Neuron (in vitro differentiated cells): ENCODE measurements around the gene MLN.

Experiments used
- H2AFZ ChIP-seq: one replicate; pipeline ENCODE4 v1.6.1; 2013; ENCODE audit warnings: low read depth, mild to moderate bottlenecking, inconsistent platforms, low read length, moderate library complexity
- H3K27me3 ChIP-seq: one replicate; pipeline ENCODE4 v1.6.1; 2013; ENCODE audit warnings: low read length; ENCODE audit not compliant: insufficient read depth
- H3K36me3 ChIP-seq: one replicate; pipeline ENCODE4 v1.6.1; 2013; ENCODE audit warnings: low read length; ENCODE audit not compliant: insufficient read depth
- H3K4me1 ChIP-seq: one replicate; pipeline ENCODE4 v1.6.1; 2013; ENCODE audit warnings: low read length; ENCODE audit not compliant: insufficient read depth
- H3K4me3 ChIP-seq: 2 replicates; pipeline ENCODE4 v1.5.1; 2013; ENCODE audit warnings: mild to moderate bottlenecking, low read length, moderate library complexity
- H3K9me3 ChIP-seq: one replicate; pipeline ENCODE4 v1.6.1; 2013; ENCODE audit warnings: low read length

The MLN gene

DNA sequence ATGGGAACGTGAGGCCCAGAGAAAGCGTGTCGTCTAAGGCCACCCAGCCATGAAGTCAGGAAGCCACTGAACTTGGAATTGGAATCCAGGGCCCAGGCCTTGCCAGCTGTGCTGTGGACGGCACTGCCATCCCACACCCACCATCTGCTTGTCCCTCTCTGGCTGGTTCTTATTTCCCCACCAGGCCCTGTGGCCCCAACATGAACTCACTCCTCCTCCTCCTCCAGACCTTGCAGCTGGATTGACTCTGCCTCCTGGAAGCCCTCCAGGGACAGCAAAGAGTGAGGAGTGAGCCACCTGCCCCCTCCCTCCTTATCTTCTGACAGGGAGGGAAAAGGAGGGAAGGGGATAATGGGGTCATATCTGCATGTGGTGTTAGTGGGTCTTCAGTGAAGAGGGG is 41.1 kb downstream of the MLN start:
- Histone ChIP-seq H2AFZ (no peak overlapping the region), H3K36me3 (no peaks in the 10 kb centered on the region), H3K4me1 (no peaks in the 10 kb centered on the region), H3K27me3 (peaks cover 3% of the 10 kb centered on the region), H3K4me3 (no peak overlapping the region), H3K9me3 (no peaks in the 10 kb centered on the region)

DNA sequence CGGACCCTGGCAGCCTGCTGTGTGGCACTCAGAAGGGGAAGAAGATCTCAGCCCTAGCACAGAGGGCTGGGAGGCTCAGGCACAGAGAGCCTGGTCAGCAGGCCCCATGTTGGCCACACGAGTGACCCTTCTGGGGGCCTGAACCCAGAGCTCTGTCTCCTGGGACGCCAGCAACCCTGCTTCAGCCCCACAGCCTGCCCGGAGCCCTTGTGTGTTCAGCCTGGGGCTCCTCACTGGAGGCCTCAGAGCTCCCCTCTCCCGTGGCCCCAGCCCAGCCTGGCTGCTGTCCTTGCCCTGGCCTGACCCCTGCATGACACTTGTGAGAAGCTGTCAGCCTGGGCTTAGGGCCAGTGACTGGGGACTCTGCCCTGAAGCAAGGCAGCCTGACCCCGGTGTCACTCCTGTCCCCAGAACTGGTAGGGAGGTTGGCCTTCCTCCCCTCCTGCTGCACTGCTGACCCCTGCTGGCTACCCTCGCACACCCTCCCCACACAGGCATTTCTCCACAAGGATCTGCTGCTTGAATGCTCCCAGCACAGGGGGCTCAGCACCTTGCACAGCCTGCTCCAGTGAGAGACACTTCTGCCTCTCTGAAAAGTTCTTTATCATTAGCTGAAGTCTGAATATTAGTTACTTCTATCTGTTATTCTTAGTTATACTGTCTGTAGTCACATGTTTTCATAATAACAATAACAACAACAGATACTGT is 41.7 kb downstream of the MLN start:
- H3K4me1 ChIP-seq: no peaks in the 10 kb centered on the region
- H3K9me3 ChIP-seq: no peaks in the 10 kb centered on the region
- H3K36me3 ChIP-seq: no peaks in the 10 kb centered on the region
- no peak overlapping the region for H3K4me3 ChIP-seq
- peaks cover 3% of the 10 kb centered on the region for H3K27me3 ChIP-seq
- H2AFZ ChIP-seq: no peak overlapping the region

DNA sequence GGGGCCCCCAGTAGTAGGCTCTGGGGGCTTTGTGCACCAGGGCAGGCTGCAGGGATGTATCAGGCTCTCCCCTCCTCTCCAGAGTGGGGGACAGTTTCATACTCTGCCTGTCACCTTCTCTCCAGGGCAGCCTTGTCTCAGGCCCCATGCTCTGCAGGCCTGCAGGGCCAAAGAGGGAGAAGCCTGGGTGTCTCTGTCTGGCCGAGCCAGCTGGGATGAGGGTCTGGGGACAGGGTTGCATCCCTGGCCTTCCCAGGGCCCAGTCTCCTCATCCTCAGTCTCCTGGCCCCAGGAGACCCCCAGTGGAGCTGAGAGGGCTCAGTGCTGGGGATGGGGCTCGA is 42.3 kb downstream of the MLN start:
- H3K9me3 ChIP-seq: no peaks in the 10 kb centered on the region
- no peaks in the 10 kb centered on the region for H3K36me3 ChIP-seq

DNA sequence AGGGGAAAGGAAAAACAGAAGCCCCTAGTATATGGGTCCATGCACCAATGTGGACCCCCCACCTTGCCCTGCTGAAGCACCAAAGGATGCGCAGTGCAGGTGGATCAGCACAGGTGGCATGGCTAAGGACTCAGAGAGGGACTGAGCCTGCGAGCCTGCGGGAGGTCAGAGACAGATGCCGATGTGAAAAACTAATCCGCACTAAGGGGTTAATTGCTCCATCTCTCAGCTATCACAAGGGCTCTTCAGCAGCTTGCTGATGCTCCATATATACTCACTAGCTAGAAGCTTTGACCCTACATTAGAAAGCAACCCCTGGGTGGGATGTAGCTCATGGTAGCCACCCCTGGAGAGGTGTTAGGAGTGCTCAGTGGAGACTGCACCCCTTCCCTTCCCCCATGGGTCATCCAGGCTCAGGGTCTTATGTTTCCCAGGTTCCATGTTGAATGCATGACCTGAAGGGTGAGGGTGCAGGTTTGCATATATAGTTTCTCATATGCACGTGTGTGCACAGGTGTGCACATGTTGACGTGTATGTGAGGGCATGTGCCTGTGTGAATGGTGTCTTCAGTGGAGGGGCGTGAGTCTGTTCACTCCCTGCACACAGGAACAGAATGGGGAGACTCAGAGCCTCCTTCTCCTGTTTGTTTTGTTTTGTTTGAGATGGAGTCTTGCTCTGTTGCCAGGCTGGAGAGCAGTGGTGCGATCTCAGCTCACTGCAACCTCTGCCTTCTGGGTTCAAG is 43.7 kb downstream of the MLN start:
- H3K36me3 ChIP-seq: no peaks in the 10 kb centered on the region
- no peaks in the 10 kb centered on the region for H3K9me3 ChIP-seq
- H3K4me3 ChIP-seq: no peak overlapping the region
- H3K27me3 ChIP-seq: peaks cover 8% of the 10 kb centered on the region
- no peak overlapping the region for H2AFZ ChIP-seq
- H3K4me1 ChIP-seq: peaks cover 2% of the 10 kb centered on the region

More for the DNA sequence above, 42.3 kb downstream of the MLN start:
- Histone ChIP-seq H3K4me3 (no peak overlapping the region), H2AFZ (no peak overlapping the region), H3K4me1 (no peaks in the 10 kb centered on the region), H3K27me3 (peaks cover 7% of the 10 kb centered on the region)

DNA sequence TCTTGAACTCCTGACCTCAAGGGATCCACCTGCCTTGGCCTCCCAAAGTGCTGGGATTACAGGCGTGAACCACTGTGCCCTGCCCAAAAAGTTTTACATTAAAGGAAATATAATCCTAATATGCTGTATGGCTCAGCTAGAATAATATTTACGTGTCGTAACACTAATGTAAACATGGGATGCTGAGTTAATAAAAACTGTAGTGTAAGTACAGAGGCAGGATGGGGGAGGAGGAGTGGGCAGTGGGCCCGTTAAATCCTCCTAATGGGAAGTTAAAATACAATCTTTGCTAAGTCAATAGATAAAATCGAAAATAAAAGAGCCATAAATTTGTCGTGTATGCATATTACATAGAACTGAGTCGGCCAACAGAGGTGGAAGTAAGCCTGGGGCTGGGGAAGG is 45.0 kb downstream of the MLN start:
- H3K4me1 ChIP-seq: peaks cover 2% of the 10 kb centered on the region
- H3K36me3 ChIP-seq: no peaks in the 10 kb centered on the region
- no peaks in the 10 kb centered on the region for H3K9me3 ChIP-seq
- no peak overlapping the region for H3K4me3 ChIP-seq
- H2AFZ ChIP-seq: no peak overlapping the region
- peaks cover 8% of the 10 kb centered on the region for H3K27me3 ChIP-seq

DNA sequence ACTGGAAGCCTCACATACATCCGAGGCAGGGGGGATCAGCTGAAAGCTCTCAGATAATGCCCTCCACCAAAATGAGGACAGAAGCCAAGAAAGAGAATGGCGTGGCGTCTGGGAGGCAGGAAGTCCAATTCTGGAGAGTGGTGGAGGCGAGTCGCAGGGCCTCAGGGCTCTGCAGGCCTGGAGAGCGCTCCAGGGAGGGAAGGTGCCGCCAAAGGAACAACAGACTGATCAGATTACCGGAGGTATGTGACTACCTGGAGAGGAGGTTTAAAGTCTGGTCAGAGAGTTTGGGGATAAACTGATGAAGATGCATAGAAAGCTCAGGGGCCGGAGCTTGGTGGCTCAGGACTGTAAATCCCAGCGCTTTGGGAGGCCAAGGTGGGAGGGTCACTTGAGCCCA is 45.9 kb downstream of the MLN start:
- Histone ChIP-seq H3K4me3 (no peak overlapping the region), H3K9me3 (no peaks in the 10 kb centered on the region), H3K4me1 (peaks cover 2% of the 10 kb centered on the region), H3K36me3 (no peaks in the 10 kb centered on the region), H3K27me3 (peaks cover 8% of the 10 kb centered on the region), H2AFZ (no peak overlapping the region)

DNA sequence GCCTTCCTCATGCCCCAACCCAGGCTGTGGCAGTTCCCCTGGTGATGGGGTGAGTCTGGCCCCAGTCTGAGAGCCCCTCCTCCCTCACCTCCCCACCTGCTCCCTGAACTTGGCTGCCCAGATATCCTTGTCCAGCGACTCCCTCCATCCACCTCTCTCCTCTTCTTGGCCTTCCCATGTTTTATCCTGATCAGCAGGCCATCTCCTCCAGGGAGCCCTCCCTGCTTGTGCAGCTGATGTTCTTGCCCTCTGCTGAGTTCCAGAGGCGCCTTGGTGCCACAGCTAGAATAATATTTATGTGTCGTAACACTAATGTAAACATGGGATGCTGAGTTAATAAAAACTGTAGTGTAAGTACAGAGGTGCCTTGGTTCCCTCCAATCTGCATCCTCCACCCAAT is 46.7 kb downstream of the MLN start:
- no peaks in the 10 kb centered on the region for H3K36me3 ChIP-seq
- peaks cover 7% of the 10 kb centered on the region for H3K4me1 ChIP-seq
- peaks cover 8% of the 10 kb centered on the region for H3K27me3 ChIP-seq
- no peak overlapping the region for H2AFZ ChIP-seq
- H3K9me3 ChIP-seq: no peaks in the 10 kb centered on the region
- no peak overlapping the region for H3K4me3 ChIP-seq

DNA sequence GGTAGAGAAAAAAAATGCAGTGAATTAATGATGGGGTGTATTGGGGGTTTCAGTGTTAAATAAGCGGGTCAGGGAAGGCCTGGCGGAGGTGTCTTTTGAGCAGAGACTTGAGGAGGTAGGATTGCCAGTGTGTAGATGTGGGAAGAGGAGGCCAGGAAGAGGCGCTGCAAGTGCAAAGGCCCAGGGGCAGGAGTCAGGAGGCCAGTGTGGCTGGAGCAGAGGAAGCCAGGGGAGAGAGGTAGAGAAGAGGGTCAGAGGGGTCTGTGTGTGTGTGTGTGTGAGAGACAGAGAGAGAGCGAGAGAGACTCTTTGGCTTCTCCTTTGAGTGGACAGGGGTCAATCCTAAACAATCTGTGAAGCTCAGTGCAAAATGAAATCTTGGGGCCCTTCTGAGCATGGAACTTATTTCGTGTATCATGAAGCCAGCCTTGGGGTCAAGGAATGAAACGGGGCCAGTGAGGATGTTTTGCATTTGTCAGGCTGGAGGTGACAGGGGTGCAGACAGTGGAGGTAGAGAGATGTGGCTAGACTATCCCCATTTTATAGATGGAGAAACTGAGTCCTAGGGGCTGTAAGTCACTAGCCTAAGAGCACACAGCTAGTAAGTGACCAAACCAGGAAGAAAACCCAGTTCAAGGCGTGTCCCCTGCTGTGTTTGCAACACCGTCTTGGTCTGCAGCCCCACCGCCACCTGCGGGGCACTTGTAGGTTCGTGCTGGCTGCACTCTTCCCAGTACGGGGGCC is 47.4 kb downstream of the MLN start:
- Histone ChIP-seq H3K9me3 (no peaks in the 10 kb centered on the region), H3K4me3 (no peak overlapping the region), H3K36me3 (no peaks in the 10 kb centered on the region), H2AFZ (no peak overlapping the region), H3K4me1 (peaks cover 13% of the 10 kb centered on the region), H3K27me3 (peaks cover 8% of the 10 kb centered on the region)

DNA sequence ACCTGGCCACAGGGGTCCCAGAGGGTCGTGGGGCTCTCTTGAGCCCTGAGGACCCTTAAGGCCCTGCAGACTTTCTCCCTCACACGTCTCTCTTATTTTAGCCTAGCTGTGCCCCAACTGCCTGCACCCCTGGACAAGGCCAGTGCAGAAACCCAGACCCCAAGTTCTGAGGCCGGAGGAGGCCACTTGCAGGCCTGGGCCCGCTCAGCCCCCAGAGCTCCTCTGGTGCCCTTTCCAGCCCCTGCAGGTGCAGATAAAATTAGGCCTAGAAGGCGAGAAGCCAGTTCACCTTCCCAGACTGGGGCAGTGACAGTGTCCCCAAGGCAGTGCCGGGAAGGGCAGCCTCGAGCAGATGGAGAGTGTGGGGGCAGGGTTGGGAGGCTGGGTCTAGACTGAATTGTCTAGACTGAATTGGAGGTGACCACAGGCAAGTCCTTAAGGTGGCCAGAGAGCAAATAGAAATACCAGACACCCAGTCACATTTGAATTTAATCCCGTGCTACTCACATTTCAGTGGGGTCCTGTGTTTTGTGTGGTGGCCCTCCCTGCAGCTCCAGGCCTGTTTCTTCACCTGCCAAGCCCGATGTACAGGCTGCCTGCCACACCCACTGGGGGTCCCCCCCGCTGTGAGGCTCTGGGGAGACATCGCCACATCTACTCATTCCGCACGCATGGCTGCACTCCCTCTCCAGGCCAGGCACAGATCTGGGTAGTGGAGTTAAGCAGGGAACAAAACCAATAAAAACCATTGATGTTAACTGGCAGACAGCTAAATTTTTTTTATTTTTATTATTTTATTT is 48.5 kb downstream of the MLN start:
- Histone ChIP-seq H3K9me3 (no peaks in the 10 kb centered on the region), H3K4me3 (no peak overlapping the region), H3K36me3 (no peaks in the 10 kb centered on the region), H3K4me1 (peaks cover 13% of the 10 kb centered on the region), H3K27me3 (peaks cover 7% of the 10 kb centered on the region), H2AFZ (no peak overlapping the region)

DNA sequence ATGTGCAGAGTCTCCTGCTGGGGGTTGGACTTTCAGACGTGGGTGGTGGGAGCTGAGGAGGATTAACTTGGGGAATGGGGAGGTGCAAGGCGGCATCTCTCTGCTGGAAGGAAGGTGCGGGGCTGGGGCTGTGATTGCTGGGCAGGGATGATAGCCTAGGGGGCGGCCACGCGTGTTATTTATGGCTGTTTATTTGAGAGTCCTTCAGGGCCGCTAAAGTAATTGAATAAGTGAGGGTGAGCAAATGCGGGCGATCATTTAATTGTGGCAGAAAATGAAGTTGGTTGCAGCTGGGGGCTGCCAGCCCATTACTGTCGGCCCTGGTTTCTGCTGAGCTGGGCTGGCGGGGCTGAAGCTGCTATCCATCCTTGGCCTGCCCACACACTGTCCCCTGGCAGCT is 49.6 kb downstream of the MLN start:
- H3K36me3 ChIP-seq: no peaks in the 10 kb centered on the region

DNA sequence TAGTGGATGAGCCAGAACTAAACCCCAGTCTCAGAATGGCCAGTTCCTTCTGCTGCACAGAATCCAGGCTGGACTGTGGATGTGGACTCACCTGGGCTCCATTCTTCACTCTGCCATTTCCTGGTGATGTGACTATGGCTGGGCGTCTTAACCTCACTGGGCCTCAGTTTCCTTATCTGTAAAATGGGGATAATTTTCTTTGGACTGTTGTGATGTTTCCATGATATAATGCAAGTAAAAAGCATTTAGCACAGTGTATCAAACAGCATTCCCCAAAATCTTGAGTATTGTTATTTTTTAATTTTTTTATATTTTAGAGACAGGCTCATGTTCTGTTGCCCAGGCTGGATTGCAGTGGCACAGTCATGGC is 51.2 kb downstream of the MLN start:
- Histone ChIP-seq H3K4me1 (peaks cover 15% of the 10 kb centered on the region), H3K27me3 (peaks cover 5% of the 10 kb centered on the region), H3K36me3 (no peaks in the 10 kb centered on the region), H3K4me3 (no peak overlapping the region), H2AFZ (no peak overlapping the region), H3K9me3 (no peaks in the 10 kb centered on the region)

More for the DNA sequence above, 49.6 kb downstream of the MLN start:
- no peak overlapping the region for H3K4me3 ChIP-seq
- peaks cover 13% of the 10 kb centered on the region for H3K4me1 ChIP-seq
- no peak overlapping the region for H2AFZ ChIP-seq
- peaks cover 5% of the 10 kb centered on the region for H3K27me3 ChIP-seq
- H3K9me3 ChIP-seq: no peaks in the 10 kb centered on the region

DNA sequence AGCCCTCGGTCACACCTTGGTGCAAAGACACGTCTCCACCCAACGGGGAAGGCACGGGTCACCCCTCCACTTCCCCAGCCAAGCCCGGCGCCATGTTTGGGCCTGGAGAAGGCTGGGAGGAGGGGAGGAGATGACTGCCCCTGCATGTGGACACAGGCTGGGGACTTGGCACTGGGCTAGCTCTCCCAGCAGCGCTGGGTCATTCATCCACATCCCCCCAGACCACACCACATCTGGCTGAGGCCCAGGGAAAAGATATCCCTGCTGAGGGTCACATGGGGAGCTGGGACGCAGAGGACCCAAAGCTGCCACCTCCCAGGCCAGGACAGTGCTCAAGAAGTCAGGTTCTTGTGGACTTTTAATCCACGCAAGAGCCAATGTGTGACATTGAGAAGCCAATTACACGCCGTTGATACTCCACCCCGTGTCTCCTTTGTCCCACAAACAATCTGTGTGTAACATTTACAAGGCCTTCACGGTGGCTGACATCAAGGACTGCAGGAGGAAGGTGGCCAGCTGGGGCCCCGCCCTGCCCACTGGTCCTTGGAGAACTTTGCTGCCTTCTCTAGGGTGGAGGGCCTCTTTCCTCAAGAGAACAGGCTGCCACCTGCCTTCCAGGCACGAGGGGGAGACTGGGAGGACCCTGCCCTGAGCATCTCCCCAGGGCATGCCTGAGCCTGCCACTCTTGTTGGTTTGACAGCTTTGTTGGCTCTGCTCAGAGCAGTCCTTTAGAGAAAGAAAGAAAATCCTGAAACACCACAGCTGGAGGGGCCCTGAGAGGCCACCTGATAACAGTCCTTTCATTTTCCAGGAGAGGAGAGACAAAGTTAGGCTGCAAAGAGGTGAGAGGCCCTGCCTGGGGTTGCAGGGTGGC is 51.8 kb downstream of the MLN start:
- Histone ChIP-seq H3K4me3 (no peak overlapping the region), H3K9me3 (no peaks in the 10 kb centered on the region), H2AFZ (no peak overlapping the region), H3K36me3 (no peaks in the 10 kb centered on the region), H3K4me1 (peaks cover 18% of the 10 kb centered on the region), H3K27me3 (peaks cover 5% of the 10 kb centered on the region)
